GM12878 (cell line): ENCODE results near the gene CDK11B. TPM values are rescaled to one million over a fixed set of nuclear protein-coding genes. Genes with fewer than 3 reads are reported as not detected.

Experiments
- CBX5 ChIP-seq: sonication (generic); IDR thresholded peaks from 2 replicates; pipeline ENCODE4 v1.6.1; 2016; ENCODE audit warnings: low read depth, moderate library complexity, mild to moderate bottlenecking, inconsistent platforms
- CEBPB ChIP-seq, 2 experiments: fragments of 150-350 bp in 1 of 2; IDR thresholded peaks; 2 replicates each; pipeline ENCODE4 v1.6.1; 2012 to 2014; ENCODE audit warnings: low read depth in 2 of 2, low read length in 2 of 2, borderline replicate concordance in 1 of 2, inconsistent platforms in 1 of 2
- CHD2 ChIP-seq: IDR thresholded peaks from 2 replicates; pipeline ENCODE4 v1.6.1; 2011; ENCODE audit warnings: low read depth, low read length, improper control_type of control experiment, borderline replicate concordance
- FOS ChIP-seq: IDR thresholded peaks from 3 replicates; pipeline ENCODE4 v1.6.1; 2011; ENCODE audit warnings: borderline replicate concordance; ENCODE audit not compliant: insufficient read length; ENCODE audit errors: extremely low read depth
- GABPA ChIP-seq: IDR thresholded peaks from 2 replicates; pipeline ENCODE4 v1.6.1; 2014; ENCODE audit warnings: antibody characterized with exemption, low read depth, mild to moderate bottlenecking, inconsistent platforms
- JUNB ChIP-seq: IDR thresholded peaks from 2 replicates; pipeline ENCODE4 v1.6.1; 2016; ENCODE audit warnings: antibody characterized with exemption, mild to moderate bottlenecking
- MTA3 ChIP-seq: IDR thresholded peaks from 2 replicates; pipeline ENCODE4 v1.6.1; 2012; ENCODE audit warnings: low read length, inconsistent platforms, borderline replicate concordance
- MYB ChIP-seq: fragments of 150-350 bp; IDR thresholded peaks from 2 replicates; pipeline ENCODE4 v1.6.1; 2014; ENCODE audit warnings: mild to moderate bottlenecking, low read depth, low read length, borderline replicate concordance
- NRF1 ChIP-seq: conservative IDR thresholded peaks from 2 replicates; pipeline ENCODE4 v1.6.1; 2011; ENCODE audit warnings: mild to moderate bottlenecking, low read depth, low read length, improper control_type of control experiment
- PML ChIP-seq: IDR thresholded peaks from 2 replicates; pipeline ENCODE4 v1.6.1; 2012; ENCODE audit warnings: low read length, inconsistent platforms
- SUPT20H ChIP-seq: IDR thresholded peaks from 2 replicates; pipeline ENCODE4 v1.6.1; 2011; ENCODE audit warnings: low read depth, mild to moderate bottlenecking, low read length, moderate library complexity, borderline replicate concordance; ENCODE audit not compliant: control insufficient read depth
- TAF1 ChIP-seq: IDR thresholded peaks from 2 replicates; pipeline ENCODE4 v1.6.1; 2011; ENCODE audit warnings: mild to moderate bottlenecking, low read depth, low read length, borderline replicate concordance
- ZNF207 ChIP-seq: fragments of 450-650 bp; IDR thresholded peaks from 2 replicates; pipeline ENCODE4 v1.6.1; 2014; ENCODE audit warnings: antibody characterized with exemption, mild to moderate bottlenecking, borderline replicate concordance
- polyA plus RNA-seq, 11 experiments: library from polyadenylated mRNA; depleted of rRNA in 4 of 11; unstranded in 6 of 11; stranded (reverse) in 5 of 11; fragments of >200 nt; fragmentation: Nextera tagmentation in 4 of 11; fragmentation: Illumina TruSeq in 1 of 11; extraction: Ambion mirVana in 4 of 11; extraction: Trizol in 1 of 11; gene quantifications; 1 replicate in 1 of 11; 2 replicates in 10 of 11; pipeline versions ENCODE4 v1.2.1 to v1.2.3, GENCODE V29; 2011 to 2016; ENCODE audit warnings: inconsistent platforms in 2 of 11, missing spikeins in 2 of 11, low read depth in 1 of 11
- total RNA-seq, 4 experiments: library from RNA; depleted of rRNA in 3 of 4; stranded (reverse); fragments of >200 nt in 3 of 4; fragmentation: Illumina TruSeq in 1 of 4; extraction: Trizol in 1 of 4; gene quantifications; 2 replicates each; pipeline versions ENCODE4 v1.2.1 to v1.2.3, GENCODE V29; 2013 to 2021
- TF ChIP-seq, protein P1 (sequence below): fragments of 450-650 bp; IDR thresholded peaks from 2 replicates; pipeline ENCODE4 v1.6.1; 2016; ENCODE audit warnings: mild to moderate bottlenecking
- TF ChIP-seq, protein P2 (sequence below): IDR thresholded peaks from 2 replicates; pipeline ENCODE4 v1.6.1; 2012; ENCODE audit warnings: low read depth, low read length, improper control_type of control experiment
- TF ChIP-seq, protein P3 (sequence below): IDR thresholded peaks from 2 replicates; pipeline ENCODE4 v1.6.1; 2012; ENCODE audit warnings: low read depth, low read length, improper control_type of control experiment
- TF ChIP-seq, protein P4 (sequence below): IDR thresholded peaks from 2 replicates; pipeline ENCODE4 v1.6.1; 2011; ENCODE audit warnings: low read depth, low read length, improper control_type of control experiment, borderline replicate concordance
- TF ChIP-seq, protein P5 (sequence below): fragments of 150-350 bp; IDR thresholded peaks from 2 replicates; pipeline ENCODE4 v1.6.1; 2016; ENCODE audit warnings: low read depth, low read length
- TF ChIP-seq, protein P6 (sequence below): fragments of 450-650 bp; IDR thresholded peaks from 2 replicates; pipeline ENCODE4 v1.6.1; 2018; ENCODE audit warnings: mild to moderate bottlenecking, low read depth, moderate library complexity; ENCODE audit not compliant: partially characterized antibody

Gene CDK11B
- total and polyA plus RNA-seq, 10 of the 15 experiments (the other 5 are each of a cell fraction or from before 2014, with no cell fraction given) = 3.2 to 30.9 (median 18.0) TPM

DNA sequence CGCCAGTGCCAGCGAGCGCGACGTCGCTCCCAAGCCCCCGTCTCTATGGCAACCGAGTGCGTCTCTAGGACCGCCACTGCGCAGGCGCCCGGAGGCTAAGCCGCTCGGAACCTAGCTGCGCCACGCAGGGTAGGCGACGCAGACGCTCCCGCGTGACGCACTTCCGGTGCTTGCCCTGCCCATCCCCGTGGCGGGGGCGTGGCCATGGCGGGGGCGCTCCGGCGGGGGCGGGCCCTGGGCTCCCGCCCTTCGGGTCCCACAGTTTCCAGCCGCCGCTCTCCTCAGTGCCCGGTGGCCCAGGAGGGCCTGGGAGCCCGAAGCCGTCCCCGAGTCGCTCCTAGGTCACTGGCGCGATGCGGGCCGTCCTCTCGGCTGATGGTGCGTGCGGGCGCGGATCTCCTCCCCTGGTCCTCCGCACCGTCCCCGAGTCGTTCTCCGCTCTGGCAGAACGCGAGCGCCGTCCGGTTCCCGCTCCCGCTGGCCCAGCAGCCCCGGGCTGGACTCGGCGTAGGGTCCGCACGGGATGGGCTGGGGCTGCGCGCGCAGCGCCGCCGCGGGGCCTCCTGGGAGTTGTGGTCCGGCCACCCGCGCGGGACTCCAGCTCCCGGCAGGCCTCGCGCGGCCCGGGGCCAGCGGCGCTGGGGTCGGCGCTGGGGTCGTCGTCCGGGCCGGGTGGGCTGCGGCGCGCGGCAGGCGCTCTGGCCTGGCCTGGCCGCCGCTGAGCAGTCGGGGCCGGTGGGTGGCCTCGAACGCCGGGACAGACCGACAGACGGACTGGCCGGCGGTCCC, 43.4 kb downstream of the CDK11B start, which contains the start of gene MIB2 (continued):
- TF ChIP-seq, protein P1, sequence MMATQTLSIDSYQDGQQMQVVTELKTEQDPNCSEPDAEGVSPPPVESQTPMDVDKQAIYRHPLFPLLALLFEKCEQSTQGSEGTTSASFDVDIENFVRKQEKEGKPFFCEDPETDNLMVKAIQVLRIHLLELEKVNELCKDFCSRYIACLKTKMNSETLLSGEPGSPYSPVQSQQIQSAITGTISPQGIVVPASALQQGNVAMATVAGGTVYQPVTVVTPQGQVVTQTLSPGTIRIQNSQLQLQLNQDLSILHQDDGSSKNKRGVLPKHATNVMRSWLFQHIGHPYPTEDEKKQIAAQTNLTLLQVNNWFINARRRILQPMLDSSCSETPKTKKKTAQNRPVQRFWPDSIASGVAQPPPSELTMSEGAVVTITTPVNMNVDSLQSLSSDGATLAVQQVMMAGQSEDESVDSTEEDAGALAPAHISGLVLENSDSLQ = peak; percentile 70; the same call in 1 of the 2 replicates
- TF ChIP-seq, protein P2, sequence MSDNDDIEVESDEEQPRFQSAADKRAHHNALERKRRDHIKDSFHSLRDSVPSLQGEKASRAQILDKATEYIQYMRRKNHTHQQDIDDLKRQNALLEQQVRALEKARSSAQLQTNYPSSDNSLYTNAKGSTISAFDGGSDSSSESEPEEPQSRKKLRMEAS = no peak; the same call in none of the 2 replicates
- no peak for TF ChIP-seq PML
- TF ChIP-seq CEBPB (IDR thresholded peaks at IDR 0.05; ENCODE audit: borderline replicate concordance in 1 of 2, low read depth in 2 of 2, low read length in 2 of 2) = no peak
- TF ChIP-seq FOS = no peak
- TF ChIP-seq NRF1 = peak; percentile 90
- no peak for TF ChIP-seq CBX5
- TF ChIP-seq, protein P3, sequence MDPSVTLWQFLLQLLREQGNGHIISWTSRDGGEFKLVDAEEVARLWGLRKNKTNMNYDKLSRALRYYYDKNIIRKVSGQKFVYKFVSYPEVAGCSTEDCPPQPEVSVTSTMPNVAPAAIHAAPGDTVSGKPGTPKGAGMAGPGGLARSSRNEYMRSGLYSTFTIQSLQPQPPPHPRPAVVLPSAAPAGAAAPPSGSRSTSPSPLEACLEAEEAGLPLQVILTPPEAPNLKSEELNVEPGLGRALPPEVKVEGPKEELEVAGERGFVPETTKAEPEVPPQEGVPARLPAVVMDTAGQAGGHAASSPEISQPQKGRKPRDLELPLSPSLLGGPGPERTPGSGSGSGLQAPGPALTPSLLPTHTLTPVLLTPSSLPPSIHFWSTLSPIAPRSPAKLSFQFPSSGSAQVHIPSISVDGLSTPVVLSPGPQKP = peak; percentile 78
- TF ChIP-seq, protein P4, sequence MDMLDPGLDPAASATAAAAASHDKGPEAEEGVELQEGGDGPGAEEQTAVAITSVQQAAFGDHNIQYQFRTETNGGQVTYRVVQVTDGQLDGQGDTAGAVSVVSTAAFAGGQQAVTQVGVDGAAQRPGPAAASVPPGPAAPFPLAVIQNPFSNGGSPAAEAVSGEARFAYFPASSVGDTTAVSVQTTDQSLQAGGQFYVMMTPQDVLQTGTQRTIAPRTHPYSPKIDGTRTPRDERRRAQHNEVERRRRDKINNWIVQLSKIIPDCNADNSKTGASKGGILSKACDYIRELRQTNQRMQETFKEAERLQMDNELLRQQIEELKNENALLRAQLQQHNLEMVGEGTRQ = no peak; the same call in 1 of the 2 replicates
- peak; percentile 26; the same call in 1 of the 2 replicates for TF ChIP-seq ZNF207
- TF ChIP-seq SUPT20H = no peak
- peak; percentile 52; the same call in 1 of the 2 replicates for TF ChIP-seq TAF1
- no peak for TF ChIP-seq MYB
- TF ChIP-seq, protein P5, sequence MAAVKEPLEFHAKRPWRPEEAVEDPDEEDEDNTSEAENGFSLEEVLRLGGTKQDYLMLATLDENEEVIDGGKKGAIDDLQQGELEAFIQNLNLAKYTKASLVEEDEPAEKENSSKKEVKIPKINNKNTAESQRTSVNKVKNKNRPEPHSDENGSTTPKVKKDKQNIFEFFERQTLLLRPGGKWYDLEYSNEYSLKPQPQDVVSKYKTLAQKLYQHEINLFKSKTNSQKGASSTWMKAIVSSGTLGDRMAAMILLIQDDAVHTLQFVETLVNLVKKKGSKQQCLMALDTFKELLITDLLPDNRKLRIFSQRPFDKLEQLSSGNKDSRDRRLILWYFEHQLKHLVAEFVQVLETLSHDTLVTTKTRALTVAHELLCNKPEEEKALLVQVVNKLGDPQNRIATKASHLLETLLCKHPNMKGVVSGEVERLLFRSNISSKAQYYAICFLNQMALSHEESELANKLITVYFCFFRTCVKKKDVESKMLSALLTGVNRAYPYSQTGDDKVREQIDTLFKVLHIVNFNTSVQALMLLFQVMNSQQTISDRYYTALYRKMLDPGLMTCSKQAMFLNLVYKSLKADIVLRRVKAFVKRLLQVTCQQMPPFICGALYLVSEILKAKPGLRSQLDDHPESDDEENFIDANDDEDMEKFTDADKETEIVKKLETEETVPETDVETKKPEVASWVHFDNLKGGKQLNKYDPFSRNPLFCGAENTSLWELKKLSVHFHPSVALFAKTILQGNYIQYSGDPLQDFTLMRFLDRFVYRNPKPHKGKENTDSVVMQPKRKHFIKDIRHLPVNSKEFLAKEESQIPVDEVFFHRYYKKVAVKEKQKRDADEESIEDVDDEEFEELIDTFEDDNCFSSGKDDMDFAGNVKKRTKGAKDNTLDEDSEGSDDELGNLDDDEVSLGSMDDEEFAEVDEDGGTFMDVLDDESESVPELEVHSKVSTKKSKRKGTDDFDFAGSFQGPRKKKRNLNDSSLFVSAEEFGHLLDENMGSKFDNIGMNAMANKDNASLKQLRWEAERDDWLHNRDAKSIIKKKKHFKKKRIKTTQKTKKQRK = no peak
- peak; percentile 83 for TF ChIP-seq GABPA
- peak; percentile 12; the same call in 1 of the 2 replicates for TF ChIP-seq CHD2
- TF ChIP-seq, protein P6, sequence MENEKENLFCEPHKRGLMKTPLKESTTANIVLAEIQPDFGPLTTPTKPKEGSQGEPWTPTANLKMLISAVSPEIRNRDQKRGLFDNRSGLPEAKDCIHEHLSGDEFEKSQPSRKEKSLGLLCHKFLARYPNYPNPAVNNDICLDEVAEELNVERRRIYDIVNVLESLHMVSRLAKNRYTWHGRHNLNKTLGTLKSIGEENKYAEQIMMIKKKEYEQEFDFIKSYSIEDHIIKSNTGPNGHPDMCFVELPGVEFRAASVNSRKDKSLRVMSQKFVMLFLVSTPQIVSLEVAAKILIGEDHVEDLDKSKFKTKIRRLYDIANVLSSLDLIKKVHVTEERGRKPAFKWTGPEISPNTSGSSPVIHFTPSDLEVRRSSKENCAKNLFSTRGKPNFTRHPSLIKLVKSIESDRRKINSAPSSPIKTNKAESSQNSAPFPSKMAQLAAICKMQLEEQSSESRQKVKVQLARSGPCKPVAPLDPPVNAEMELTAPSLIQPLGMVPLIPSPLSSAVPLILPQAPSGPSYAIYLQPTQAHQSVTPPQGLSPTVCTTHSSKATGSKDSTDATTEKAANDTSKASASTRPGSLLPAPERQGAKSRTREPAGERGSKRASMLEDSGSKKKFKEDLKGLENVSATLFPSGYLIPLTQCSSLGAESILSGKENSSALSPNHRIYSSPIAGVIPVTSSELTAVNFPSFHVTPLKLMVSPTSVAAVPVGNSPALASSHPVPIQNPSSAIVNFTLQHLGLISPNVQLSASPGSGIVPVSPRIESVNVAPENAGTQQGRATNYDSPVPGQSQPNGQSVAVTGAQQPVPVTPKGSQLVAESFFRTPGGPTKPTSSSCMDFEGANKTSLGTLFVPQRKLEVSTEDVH = no peak
- TF ChIP-seq MTA3 = no peak
- TF ChIP-seq JUNB = no peak
